Muscle of back (tissue), 11 donors: ENCODE results near the gene DOLPP1. TPM values are rescaled to one million over a fixed set of nuclear protein-coding genes. Genes with fewer than 3 reads are reported as not detected.

ENCODE experiments used
- DNase-seq, 3 donors: peaks; one replicate each; pipeline versions ENCODE4 v3.0.0 to v3.0.0-alpha.2; 2013
- polyA plus RNA-seq, 10 donors: library from polyadenylated mRNA; unstranded; fragments of 120-200 nt; gene quantifications; one replicate each; pipeline ENCODE4 v1.2.1, GENCODE V29; 2013; ENCODE audit not compliant: insufficient read length in 10 of 10

Gene DOLPP1
- polyA plus RNA-seq, 10 donors: 7.6 to 12.9 (median 8.8) TPM

DNA sequence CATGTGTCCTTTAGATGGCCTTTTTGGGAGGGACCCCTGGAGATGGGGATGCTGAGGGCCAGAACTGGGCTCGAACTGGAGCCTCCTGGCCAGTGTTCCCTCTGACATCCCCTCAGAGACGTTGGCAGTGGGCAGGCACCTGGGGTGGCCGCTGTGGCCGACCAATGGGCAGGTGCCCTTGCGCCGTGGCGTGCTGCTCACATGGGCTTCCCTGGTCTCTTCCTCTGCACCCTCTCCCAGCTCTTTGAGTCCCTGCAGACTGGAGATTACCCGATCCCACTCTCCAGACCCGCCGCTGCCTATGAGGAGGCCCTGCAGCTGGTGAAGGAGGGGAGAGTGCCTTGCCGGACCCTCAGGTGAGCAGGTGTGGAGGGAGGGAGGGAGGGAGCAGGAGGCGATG is 19.9 kb upstream of the DOLPP1 start:
- DNase-seq: no peak

- no peak for DNase-seq
Observed at GRCh38 chr9:129063061-129063460, 17.9 kb upstream of the DOLPP1 start.

DNA sequence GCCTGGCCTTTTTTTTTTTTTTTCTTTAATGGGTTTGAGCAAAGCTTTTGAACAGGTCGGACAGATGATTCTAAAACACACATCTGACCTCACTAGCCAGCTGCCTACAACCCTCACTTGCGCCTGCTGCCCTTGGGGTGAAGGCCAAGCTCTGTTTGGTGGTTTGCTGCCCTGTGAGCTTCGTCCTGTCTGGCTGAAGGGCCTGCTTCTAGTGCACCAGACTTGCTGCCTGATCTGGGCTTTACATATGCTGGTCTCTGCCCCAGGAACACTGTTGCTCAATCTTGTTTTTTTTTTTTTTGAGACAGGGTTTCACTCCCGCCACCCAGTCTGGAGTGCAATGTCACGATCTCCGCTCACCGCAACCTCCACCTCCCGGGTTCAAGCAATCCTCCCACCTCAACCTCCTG is 16.4 kb upstream of the DOLPP1 start:
- no peak for DNase-seq

- no peak for DNase-seq
Observed at GRCh38 chr9:129068110-129068509, 12.8 kb upstream of the DOLPP1 start.

- DNase-seq: peak; percentile 16 to 52 (median 31)
Observed at GRCh38 chr9:129068990-129069861, 11.7 kb upstream of the DOLPP1 start.

DNA sequence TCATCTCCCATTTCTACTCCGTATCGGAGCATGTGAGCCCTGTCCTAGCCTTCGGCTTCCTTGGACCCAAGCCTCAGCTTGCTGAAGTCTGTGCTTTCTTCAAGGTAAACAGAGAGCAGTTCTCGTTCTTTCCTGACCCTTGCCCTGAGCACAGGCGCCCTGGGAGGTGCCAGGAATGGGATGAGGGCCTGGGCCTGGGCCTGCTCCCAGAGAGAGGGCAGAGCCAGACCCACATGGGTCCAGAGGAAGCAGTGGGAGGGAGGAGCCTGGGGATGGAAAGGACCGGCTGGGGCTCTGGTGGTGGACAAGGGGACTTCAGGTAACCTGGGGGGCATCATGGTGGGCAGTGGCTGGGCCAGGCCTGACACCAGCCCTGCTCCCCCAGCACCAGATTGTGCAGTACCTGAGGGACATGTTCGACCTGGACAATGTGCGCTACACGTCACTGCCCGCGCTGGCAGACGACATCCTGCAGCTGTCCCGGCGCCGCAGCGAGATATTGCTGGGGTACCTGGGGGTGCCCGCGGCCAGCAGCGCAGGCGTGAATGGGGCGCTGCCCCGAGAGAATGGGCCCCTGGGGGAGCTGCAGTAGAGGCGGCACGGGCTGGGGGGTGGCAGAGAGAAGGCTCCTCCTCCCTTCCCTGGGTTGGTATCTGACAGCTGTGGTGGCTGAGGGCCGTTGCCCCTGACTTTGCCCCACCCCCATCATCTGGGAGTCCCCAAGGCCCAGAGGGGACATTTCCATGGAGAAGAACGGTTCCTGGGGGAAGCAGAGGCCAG is 10.9 kb upstream of the DOLPP1 start:
- DNase-seq: no peak

DNA sequence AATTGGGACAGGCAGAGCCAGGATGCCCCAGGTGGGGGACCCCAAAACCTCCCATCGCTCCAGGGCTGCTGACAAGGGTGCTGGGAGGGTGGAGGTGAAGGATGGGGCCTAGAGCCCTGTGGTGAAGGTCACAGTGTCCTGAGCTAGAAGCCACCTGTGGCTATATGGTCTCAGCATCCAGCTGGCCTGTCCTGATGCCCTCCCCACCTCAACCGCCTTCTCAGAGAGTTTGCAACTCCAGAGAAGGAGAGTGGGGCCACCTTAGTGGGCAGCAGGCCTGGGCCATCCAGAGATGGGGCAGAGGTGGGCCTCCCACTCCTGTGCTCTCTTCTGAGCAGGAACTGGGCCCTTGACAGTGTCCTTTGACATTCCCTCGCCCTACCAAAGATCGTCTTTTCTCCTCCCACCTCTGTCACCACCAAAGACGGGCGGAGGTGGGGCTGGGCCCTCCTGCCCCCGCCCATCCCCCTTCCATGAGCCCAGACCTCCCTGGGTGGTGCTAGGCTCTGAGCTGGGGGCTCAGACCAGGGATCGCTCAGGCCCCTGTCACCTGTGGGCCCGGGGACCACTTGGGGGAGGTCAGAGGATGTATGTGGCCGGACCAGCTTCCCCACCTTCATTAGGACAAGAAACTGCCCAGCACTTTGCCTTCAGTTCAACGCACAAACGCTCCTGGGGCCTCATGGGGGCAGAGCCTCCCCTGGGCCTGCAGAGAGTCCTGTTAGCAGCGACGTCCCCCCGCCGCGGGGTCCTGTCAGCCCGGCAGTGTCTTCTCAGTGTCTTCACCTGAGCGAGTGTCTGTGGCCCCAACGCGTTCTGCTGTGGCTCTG is 10.0 kb upstream of the DOLPP1 start:
- DNase-seq: no peak

- DNase-seq: no peak
Observed at GRCh38 chr9:129071526-129072126, 9.3 kb upstream of the DOLPP1 start.

DNA sequence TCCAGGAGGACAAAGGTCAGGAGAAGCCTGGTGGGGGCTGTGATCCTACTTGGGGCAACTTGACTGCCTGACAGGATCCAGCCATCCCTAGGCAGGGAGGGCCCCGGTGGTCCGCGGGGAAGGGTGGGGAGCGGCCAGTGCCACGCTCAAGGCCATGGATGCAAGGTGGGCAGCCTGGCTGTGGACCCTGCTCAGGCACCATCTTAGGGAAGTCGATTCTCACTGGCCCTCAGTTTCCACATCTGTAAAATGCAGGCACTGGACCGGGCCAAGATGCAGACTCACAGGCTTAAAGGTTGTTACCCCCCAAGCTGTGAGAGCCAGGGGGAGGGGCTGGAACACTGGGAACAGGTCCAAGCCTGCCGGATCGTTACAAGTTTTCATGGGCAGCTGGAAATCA is 8.7 kb upstream of the DOLPP1 start:
- no peak for DNase-seq

DNA sequence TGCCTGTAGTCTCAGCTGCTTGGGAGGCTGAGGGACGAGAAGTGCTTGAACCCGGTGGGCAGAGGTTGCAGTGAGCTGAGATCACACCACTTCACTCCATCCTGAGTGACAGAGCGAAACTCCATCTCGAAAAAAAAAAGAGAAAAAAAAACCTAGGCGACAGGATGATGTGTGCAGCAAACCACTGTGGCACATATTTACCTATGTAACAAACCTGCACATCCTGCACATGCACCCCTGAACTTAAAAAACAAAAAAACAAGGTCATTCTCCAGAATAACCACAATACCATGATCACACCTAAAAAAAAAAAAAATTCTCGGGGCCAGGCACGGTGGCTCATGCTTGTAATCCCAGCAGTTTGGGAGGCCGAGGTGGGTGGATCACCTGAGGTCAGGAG is 7.5 kb upstream of the DOLPP1 start:
- DNase-seq: no peak

DNA sequence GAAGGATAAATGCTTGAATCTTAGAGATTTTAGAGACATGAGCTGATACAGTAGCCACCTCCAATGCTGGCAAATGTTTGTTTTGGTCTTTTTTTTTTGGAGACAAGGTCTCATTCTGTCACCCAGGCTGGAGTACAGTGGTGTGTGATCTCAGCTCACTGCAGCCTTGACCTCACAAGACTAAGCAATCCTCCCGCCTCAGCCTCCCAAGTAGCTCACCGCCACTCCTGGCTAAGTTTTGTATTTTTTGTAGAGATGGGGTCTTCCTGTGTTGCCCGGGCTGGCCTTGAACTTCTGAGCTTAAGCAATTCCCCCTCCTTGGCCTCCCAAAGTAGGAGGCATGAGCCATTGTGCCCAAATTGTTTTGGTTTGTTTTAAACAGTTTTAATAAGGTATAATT is 6.8 kb upstream of the DOLPP1 start:
- no peak for DNase-seq

DNA sequence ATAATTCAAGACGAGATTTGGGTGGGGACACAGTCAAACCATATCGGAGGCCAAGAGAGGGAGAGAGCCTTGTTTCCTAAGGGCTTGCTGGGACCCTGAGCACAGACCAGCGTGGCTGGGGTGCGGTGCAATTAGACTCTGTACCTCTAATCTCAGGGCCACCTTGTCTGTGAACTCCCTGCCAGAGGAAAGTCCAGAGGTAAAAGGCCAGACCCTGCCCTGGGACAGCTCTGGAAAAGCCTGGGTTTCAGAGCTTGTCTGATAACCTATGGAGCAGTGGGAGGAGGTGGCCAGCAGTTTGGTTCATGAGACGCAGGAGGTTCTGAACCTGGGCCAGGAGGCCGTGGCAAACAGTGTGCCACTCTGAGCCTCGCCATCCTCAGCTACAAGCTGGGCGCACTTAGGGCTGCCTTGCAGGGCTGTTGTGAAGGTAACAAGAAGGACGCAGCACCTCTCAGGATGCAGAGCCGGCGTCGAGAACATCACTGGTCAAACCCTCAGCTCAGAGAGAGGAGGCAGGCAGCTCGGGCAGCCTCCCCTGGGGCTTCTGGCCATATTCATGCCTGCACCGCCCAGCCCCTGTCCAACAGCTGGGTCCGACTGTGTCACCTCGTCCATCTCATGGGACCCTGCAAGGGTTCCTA is 4.8 kb upstream of the DOLPP1 start:
- DNase-seq: no peak

DNA sequence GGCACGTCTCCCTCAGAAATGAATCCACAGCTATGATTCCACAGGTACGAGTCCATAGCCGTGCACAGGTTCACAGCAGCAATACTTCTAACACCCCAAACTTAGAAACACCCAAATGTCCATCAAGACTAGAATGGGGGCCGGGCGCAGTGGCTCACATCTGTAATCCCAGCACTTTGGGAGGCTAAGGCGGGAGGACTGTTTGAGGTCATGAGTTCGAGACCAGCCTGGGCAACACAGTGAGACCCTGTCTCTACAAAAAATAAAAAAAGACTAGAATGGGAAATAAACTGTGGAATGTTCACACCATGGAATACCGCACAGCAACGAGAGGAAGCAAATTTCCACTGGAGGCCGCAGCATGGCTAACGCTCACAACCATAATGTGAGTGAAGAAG is 4.3 kb upstream of the DOLPP1 start:
- DNase-seq: no peak

DNA sequence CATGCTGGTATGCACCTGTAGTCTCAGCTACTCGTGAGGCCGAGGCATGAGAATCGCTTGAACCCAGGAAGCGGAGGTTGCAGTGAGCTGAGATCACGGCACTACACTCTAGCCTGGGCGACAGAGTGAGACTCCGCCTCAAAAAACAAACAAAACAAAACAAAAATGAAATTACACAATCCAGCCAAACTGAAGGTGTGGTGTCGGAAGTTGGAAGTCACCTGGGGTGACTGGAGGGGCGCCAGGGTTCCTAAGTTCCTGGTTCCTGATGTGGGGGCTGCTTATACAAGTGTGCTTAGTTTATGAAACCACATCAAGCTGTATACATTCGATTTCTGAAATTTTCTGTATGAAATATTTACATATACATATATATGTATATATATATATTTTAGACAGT is 3.7 kb upstream of the DOLPP1 start:
- no peak for DNase-seq

GRCh38 chr9:129078691-129079503 is 2.0 kb upstream of the DOLPP1 start:
- no peak for DNase-seq

DNA sequence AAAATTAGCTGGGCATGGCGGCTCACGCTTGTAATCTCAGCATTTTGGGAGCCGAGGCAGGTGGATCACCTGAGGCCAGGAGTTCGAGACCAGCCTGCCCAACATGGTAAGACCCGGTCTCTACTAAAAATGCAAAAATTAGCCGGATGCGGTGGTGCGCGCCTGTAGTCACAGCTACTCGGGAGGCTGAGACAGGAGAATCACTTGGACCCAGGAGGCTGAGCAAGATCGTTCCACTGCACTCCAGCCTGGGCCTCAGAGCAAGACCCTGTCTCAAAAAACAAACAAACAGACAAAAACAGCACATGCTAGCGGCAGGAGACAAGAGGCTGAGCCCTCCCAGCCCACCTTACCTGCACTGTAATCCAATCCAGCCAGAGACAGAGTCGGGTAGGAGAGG is 1.1 kb upstream of the DOLPP1 start:
- DNase-seq: no peak

DNA sequence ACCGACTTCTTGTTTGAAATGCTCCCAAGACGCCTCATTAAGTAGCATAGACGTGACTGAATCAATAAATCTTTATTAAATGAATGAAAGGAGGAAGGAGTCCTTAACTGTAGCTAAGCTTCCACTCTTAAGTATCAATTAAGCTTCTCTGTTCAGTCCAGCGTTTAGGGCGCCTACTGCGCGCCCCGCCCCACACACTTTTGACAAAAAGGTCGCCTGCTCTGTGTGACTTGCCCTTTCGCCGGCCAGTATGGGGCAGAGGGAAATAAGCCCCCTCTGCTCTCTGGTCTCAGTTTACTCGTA is 662 bp upstream of the DOLPP1 start:
- DNase-seq: no peak

- no peak for DNase-seq
Observed at GRCh38 chr9:129081388-129081904, 535 bp downstream of the DOLPP1 start.

GRCh38 chr9:129084087-129084486 is 3.2 kb downstream of the DOLPP1 start:
- DNase-seq: no peak

DNA sequence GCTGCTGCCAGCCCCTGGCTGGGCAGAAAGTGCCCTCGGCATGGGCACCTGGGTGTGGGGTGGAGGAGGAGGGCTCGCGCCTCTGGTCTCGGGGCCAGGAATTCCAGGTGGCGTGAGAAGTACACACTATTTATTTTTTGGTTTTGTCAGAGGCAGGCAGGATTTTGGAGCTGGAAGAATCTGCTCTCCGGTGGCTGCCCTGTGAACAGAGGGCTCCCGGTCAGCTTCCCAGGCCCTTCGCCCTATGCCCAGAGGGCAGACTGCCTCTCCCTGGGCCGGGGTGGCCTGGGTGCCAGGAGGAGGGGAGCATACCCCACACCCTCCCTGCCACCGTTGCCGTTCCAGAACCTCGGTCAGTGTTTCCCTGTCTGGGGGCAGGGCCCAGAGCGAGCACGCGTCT is 8.3 kb downstream of the DOLPP1 start:
- DNase-seq: no peak
